CD4-positive, alpha-beta T cell (primary cell): ENCODE data around the gene ALS2CL. TPM values are rescaled to one million over a fixed set of nuclear protein-coding genes. Genes with fewer than 3 reads are reported as not detected.

Source experiments
- ATAC-seq: fragments of 200-7000 bp; cut with Tn5 transposase; one replicate; pipeline ENCODE4 v1.10.0; 2022; ENCODE audit warnings: mild to moderate bottlenecking; ENCODE audit not compliant: poor library complexity
- CTCF ChIA-PET: fragments of 350-600 bp; sonication (Branson Sonifier 250); formaldehyde crosslinking; loops from one replicate; lab custom pipeline; 2021; ENCODE audit warnings: antibody characterized with exemption, inconsistent platforms; lab: Charles Lee
- POLR2A ChIA-PET: fragments of 350-600 bp; sonication (Branson Sonifier 250); formaldehyde crosslinking; loops from one replicate; lab custom pipeline; 2021; ENCODE audit warnings: antibody characterized with exemption, inconsistent platforms; lab: Charles Lee
- DNase-seq, 14 experiments: peaks; one replicate each; pipeline ENCODE4 v3.0.0-alpha.2; 2013 to 2020; ENCODE audit warnings: mixed read lengths in 2 of 14
- H3K27ac ChIP-seq, 2 donors: one replicate each; pipeline versions ENCODE4 v1.5.1 to v1.7.0; 2013; ENCODE audit warnings: low read length in 2 of 2, low read depth in 1 of 2, mild to moderate bottlenecking in 1 of 2
- H3K27me3 ChIP-seq, 2 experiments: 1 replicate in 1 of 2; 2 replicates in 1 of 2; pipeline versions ENCODE4 v1.6.1 to v1.7.0; 2013; ENCODE audit warnings: low read length in 2 of 2, control low read depth in 1 of 2, mild to moderate bottlenecking in 1 of 2, moderate library complexity in 1 of 2; ENCODE audit not compliant: insufficient read depth in 2 of 2, control insufficient read depth in 1 of 2
- H3K36me3 ChIP-seq: one replicate; pipeline ENCODE4 v1.6.1; 2013; ENCODE audit warnings: low read length, control low read depth; ENCODE audit not compliant: insufficient read depth
- H3K4me1 ChIP-seq: one replicate; pipeline ENCODE4 v1.6.1; 2013; ENCODE audit warnings: low read length, control low read depth; ENCODE audit not compliant: insufficient read depth
- H3K4me3 ChIP-seq: one replicate; pipeline ENCODE4 v1.5.1; 2013; ENCODE audit warnings: mild to moderate bottlenecking, low read length, moderate library complexity
- H3K9me3 ChIP-seq, 2 experiments: 1 replicate in 1 of 2; 2 replicates in 1 of 2; pipeline versions ENCODE4 v1.6.1 to v1.7.0; 2013; ENCODE audit warnings: low read length in 2 of 2, mild to moderate bottlenecking in 2 of 2, control low read depth in 1 of 2, moderate library complexity in 1 of 2; ENCODE audit not compliant: control insufficient read depth in 1 of 2, insufficient read depth in 1 of 2
- H3K27ac Mint-ChIP-seq: one replicate; pipeline ENCODE4 v1.8.0; 2020; ENCODE audit warnings: mixed read lengths
- H3K27me3 Mint-ChIP-seq: one replicate; pipeline ENCODE4 v1.8.0; 2021; ENCODE audit warnings: mixed read lengths
- H3K36me3 Mint-ChIP-seq: one replicate; pipeline ENCODE4 v1.8.0; 2021; ENCODE audit warnings: low read depth, mixed read lengths
- H3K4me1 Mint-ChIP-seq: one replicate; pipeline ENCODE4 v1.8.0; 2021; ENCODE audit warnings: low read depth, mixed read lengths
- H3K4me3 Mint-ChIP-seq: one replicate; pipeline ENCODE4 v1.8.0; 2020; ENCODE audit warnings: mild to moderate bottlenecking, mixed read lengths
- H3K9me3 Mint-ChIP-seq: one replicate; pipeline ENCODE4 v1.8.0; 2020; ENCODE audit warnings: mixed read lengths
- CTCF ChIP-seq: fragments of 200-600 bp; IDR thresholded peaks from one replicate; pipeline ENCODE4 v1.8.0; 2022; ENCODE audit warnings: antibody characterized with exemption, mild to moderate bottlenecking
- intact Hi-C, 2 experiments: fragments of 100-400 bp; cut with DNase I in 1 of 2; cut with micrococcal nuclease in 1 of 2; formaldehyde crosslinking; loops; one replicate each; pipeline versions ENCODE4 v1.15.1 to v1.9.0; 2023 to 2025; cut with DNase I, micrococcal nuclease
- total RNA-seq, 174 experiments: library from RNA in 2 of 174; stranded (reverse) in 2 of 174; gene quantifications; one replicate each; pipeline ENCODE4 v1.2.3 and lab custom pipeline; 2021 to 2026

Gene ALS2CL
- total RNA-seq, 2 experiments from 2014 or later = 45.8 to 47.6 TPM

GRCh38 chr3:46678280-46678679 lies 15.2 kb downstream of the ALS2CL start:
- intact Hi-C loops = no loop called here
- ATAC-seq (no peak), DNase-seq (no peak)
- Histone ChIP-seq H3K4me3 (no peak overlapping the region), H3K27ac (no peak overlapping the region), H3K9me3 (no peaks in the 10 kb centered on the region), H3K36me3 (peaks cover 24% of the 10 kb centered on the region), H3K4me1 (no peaks in the 10 kb centered on the region), H3K27me3 (no peaks in the 10 kb centered on the region)
- peaks cover 51% of the 10 kb centered on the region for H3K36me3 Mint-ChIP-seq
- H3K27me3 Mint-ChIP-seq = no peaks in the 10 kb centered on the region
- H3K4me1 Mint-ChIP-seq = no peaks in the 10 kb centered on the region
- ChIA-PET CTCF (no interaction called here), POLR2A (no interaction called here)
- no peak overlapping the region for H3K27ac Mint-ChIP-seq
- no peaks in the 10 kb centered on the region for H3K9me3 Mint-ChIP-seq
- no peak for TF ChIP-seq CTCF
- no peak overlapping the region for H3K4me3 Mint-ChIP-seq

GRCh38 chr3:46677411-46677726 lies 16.1 kb downstream of the ALS2CL start:
- peaks cover 49% of the 10 kb centered on the region for H3K36me3 Mint-ChIP-seq
- no peaks in the 10 kb centered on the region for H3K9me3 Mint-ChIP-seq
- H3K4me1 Mint-ChIP-seq = no peaks in the 10 kb centered on the region
- ATAC-seq (no peak), DNase-seq (no peak)
- H3K27ac ChIP-seq = no peak overlapping the region
- no peak overlapping the region for H3K27ac Mint-ChIP-seq
- no peak overlapping the region for H3K4me3 ChIP-seq
- H3K27me3 ChIP-seq = no peaks in the 10 kb centered on the region
- H3K27me3 Mint-ChIP-seq = no peaks in the 10 kb centered on the region
- peaks cover 19% of the 10 kb centered on the region for H3K36me3 ChIP-seq
- no peak overlapping the region for H3K4me3 Mint-ChIP-seq
- no peaks in the 10 kb centered on the region for H3K9me3 ChIP-seq
- intact Hi-C loops = no loop called here
- ChIA-PET POLR2A (no interaction called here), CTCF (no interaction called here)
- no peak for TF ChIP-seq CTCF
- H3K4me1 ChIP-seq = no peaks in the 10 kb centered on the region

- no peaks in the 10 kb centered on the region for H3K4me1 ChIP-seq
- H3K4me1 Mint-ChIP-seq = no peaks in the 10 kb centered on the region
- no peak for TF ChIP-seq CTCF
- H3K9me3 ChIP-seq = no peaks in the 10 kb centered on the region
- CTCF ChIA-PET = no interaction called here
- no peaks in the 10 kb centered on the region for H3K9me3 Mint-ChIP-seq
- ATAC-seq = no peak
- H3K4me3 Mint-ChIP-seq = no peak overlapping the region
- DNase-seq = no peak
- no peak overlapping the region for H3K4me3 ChIP-seq
- intact Hi-C loops = no loop called here
- H3K27me3 ChIP-seq = no peaks in the 10 kb centered on the region
- no peaks in the 10 kb centered on the region for H3K27me3 Mint-ChIP-seq
- H3K36me3 ChIP-seq = peaks cover 13% of the 10 kb centered on the region
- H3K27ac ChIP-seq = no peak overlapping the region
- no peak overlapping the region for H3K27ac Mint-ChIP-seq
- H3K36me3 Mint-ChIP-seq = peaks cover 49% of the 10 kb centered on the region
- POLR2A ChIA-PET = no interaction called here
These were observed 16.7 kb downstream of the ALS2CL start for GRCh38 chr3:46676601-46677410.
